GM23338 (cell line): ENCODE measurements around the gene PGAP1. TPM values are rescaled to one million over a fixed set of nuclear protein-coding genes. Genes with fewer than 3 reads are reported as not detected.

Experiments
- ATAC-seq: fragments of 200-7000 bp; cut with Tn5 transposase; 3 replicates; pipeline ENCODE4 v1.9.1; 2020
- DNase-seq: peaks from one replicate; pipeline ENCODE4 v3.0.0-alpha.2; 2015; ENCODE audit warnings: low spot score
- H2AFZ ChIP-seq: fragments of 200-600 bp; sonication (generic); 2 replicates; pipeline ENCODE4 v1.8.0; 2016; ENCODE audit warnings: antibody characterized with exemption, mild to moderate bottlenecking, moderate library complexity
- H3F3A ChIP-seq: fragments of 200-600 bp; sonication (generic); replicated peaks from 2 replicates; pipeline ENCODE4 v1.8.0; 2017; ENCODE audit warnings: antibody characterized with exemption, mixed run types, low read depth
- H3K27ac ChIP-seq: fragments of 200-600 bp; sonication (generic); 2 replicates; pipeline ENCODE4 v1.6.1; 2016; ENCODE audit warnings: low read depth
- H3K27me3 ChIP-seq: fragments of 200-600 bp; sonication (generic); 2 replicates; pipeline ENCODE4 v1.8.0; 2016; ENCODE audit warnings: mild to moderate bottlenecking, mixed run types, moderate library complexity; ENCODE audit not compliant: insufficient read depth
- H3K36me3 ChIP-seq: fragments of 200-600 bp; sonication (generic); 2 replicates; pipeline ENCODE4 v1.8.0; 2016; ENCODE audit warnings: mild to moderate bottlenecking; ENCODE audit not compliant: insufficient read depth
- H3K4me1 ChIP-seq: fragments of 200-600 bp; sonication (generic); 2 replicates; pipeline ENCODE4 v1.8.0; 2016; ENCODE audit warnings: mild to moderate bottlenecking, moderate library complexity; ENCODE audit not compliant: insufficient read depth
- H3K4me2 ChIP-seq: fragments of 200-600 bp; sonication (generic); 2 replicates; pipeline ENCODE4 v1.7.1; 2017; ENCODE audit warnings: mixed run types
- H3K4me3 ChIP-seq: fragments of 200-600 bp; sonication (generic); 2 replicates; pipeline ENCODE4 v1.6.1; 2016; ENCODE audit warnings: mixed run types
- H3K79me2 ChIP-seq: fragments of 200-600 bp; sonication (generic); replicated peaks from 2 replicates; pipeline ENCODE4 v1.8.0; 2017; ENCODE audit warnings: mild to moderate bottlenecking; ENCODE audit not compliant: insufficient read depth
- H3K9me2 ChIP-seq: fragments of 200-600 bp; sonication (generic); 2 replicates; pipeline ENCODE4 v1.8.0; 2017; ENCODE audit not compliant: insufficient read depth
- H4K20me1 ChIP-seq: fragments of 200-600 bp; sonication (generic); replicated peaks from 2 replicates; pipeline ENCODE4 v1.8.0; 2017; ENCODE audit warnings: mild to moderate bottlenecking; ENCODE audit not compliant: insufficient read depth
- H3K27ac Mint-ChIP-seq: 2 replicates; pipeline ENCODE4 v1.8.0; 2020; ENCODE audit warnings: inconsistent platforms, mild to moderate bottlenecking, moderate library complexity, mixed read lengths
- H3K27me3 Mint-ChIP-seq: 3 replicates; pipeline ENCODE4 v1.8.0; 2022; ENCODE audit warnings: low read depth, mild to moderate bottlenecking, moderate library complexity, mixed read lengths, inconsistent platforms; ENCODE audit not compliant: insufficient read depth, poor library complexity
- H3K36me3 Mint-ChIP-seq: 3 replicates; pipeline ENCODE4 v1.8.0; 2021; ENCODE audit warnings: low read depth, mild to moderate bottlenecking, inconsistent platforms, moderate library complexity, mixed read lengths
- H3K4me1 Mint-ChIP-seq: 3 replicates; pipeline ENCODE4 v1.8.0; 2020; ENCODE audit warnings: mild to moderate bottlenecking, inconsistent platforms, mixed read lengths
- H3K4me3 Mint-ChIP-seq: 3 replicates; pipeline ENCODE4 v1.8.0; 2021; ENCODE audit warnings: moderate library complexity, mild to moderate bottlenecking, inconsistent platforms, mixed read lengths
- H3K9me3 Mint-ChIP-seq: 3 replicates; pipeline ENCODE4 v1.8.0; 2020; ENCODE audit warnings: moderate library complexity, mild to moderate bottlenecking, inconsistent platforms, mixed read lengths
- CREB1 ChIP-seq: fragments of 250-450 bp; sonication (Bioruptor Pico); IDR thresholded peaks from 2 replicates; pipeline ENCODE4 v1.5.0; 2020; ENCODE audit warnings: low read depth, mild to moderate bottlenecking, moderate library complexity
- EZH2phosphoT487 ChIP-seq: fragments of 200-600 bp; sonication (generic); IDR thresholded peaks from one replicate; pipeline ENCODE4 v1.8.1; 2018; ENCODE audit warnings: antibody characterized with exemption; ENCODE audit not compliant: unreplicated experiment
- NANOG ChIP-seq: IDR thresholded peaks from 2 replicates; pipeline ENCODE4 v1.6.1; 2016; ENCODE audit warnings: antibody characterized with exemption, borderline replicate concordance
- POLR2AphosphoS5 ChIP-seq: IDR thresholded peaks from 2 replicates; pipeline ENCODE4 v1.6.1; 2016; ENCODE audit warnings: antibody characterized with exemption, low read depth
- STAT1 ChIP-seq: IDR thresholded peaks from one replicate; pipeline ENCODE4 v1.6.1; 2016; ENCODE audit warnings: antibody characterized with exemption; ENCODE audit not compliant: unreplicated experiment
- ZNF114 ChIP-seq: fragments of 250-450 bp; sonication (Bioruptor Pico); IDR thresholded peaks from 2 replicates; pipeline ENCODE4 v1.5.0; 2020; ENCODE audit warnings: mild to moderate bottlenecking, moderate library complexity
- ZNF462 ChIP-seq: fragments of 250-450 bp; sonication (Bioruptor Pico); IDR thresholded peaks from 2 replicates; pipeline ENCODE4 v1.5.0; 2020; ENCODE audit warnings: mild to moderate bottlenecking, moderate library complexity
- polyA plus RNA-seq: library from polyadenylated mRNA; unstranded; fragments of >200 nt; fragmentation: Nextera tagmentation; extraction: Ambion mirVana; gene quantifications from 2 replicates; pipeline ENCODE4 v1.2.1, GENCODE V29; 2016
- total RNA-seq: library from RNA; depleted of rRNA; stranded (reverse); fragments of >200 nt; shearing (Covaris generic); gene quantifications from 2 replicates; pipeline ENCODE4 v1.2.3, GENCODE V29; 2014

The PGAP1 gene
- total and polyA plus RNA-seq, 2 experiments from 2014 or later = 9.8 to 26.5 TPM

- no peaks in the 10 kb centered on the region for H3K36me3 Mint-ChIP-seq
- H3K4me3 Mint-ChIP-seq = no peak overlapping the region
- H3K9me3 Mint-ChIP-seq = no peaks in the 10 kb centered on the region; the same call in 2 of the 3 replicates
- Histone ChIP-seq H3K27ac (no peak overlapping the region), H3K27me3 (no peaks in the 10 kb centered on the region), H3K79me2 (no peaks in the 10 kb centered on the region), H3K4me1 (peaks cover 32% of the 10 kb centered on the region), H3K4me3 (no peak overlapping the region), H4K20me1 (no peaks in the 10 kb centered on the region), H3K4me2 (no peak overlapping the region), H2AFZ (no peak overlapping the region), H3K9me2 (no peaks in the 10 kb centered on the region), H3K36me3 (no peaks in the 10 kb centered on the region), H3F3A (no peaks in the 10 kb centered on the region)
- peaks cover 1% of the 10 kb centered on the region for H3K27me3 Mint-ChIP-seq
- peaks cover 36% of the 10 kb centered on the region for H3K4me1 Mint-ChIP-seq
- DNase-seq = no peak
- no peak overlapping the region for H3K27ac Mint-ChIP-seq
- ATAC-seq = no peak
- TF ChIP-seq ZNF462 (CRISPR knock-in tag) (no peak), CREB1 (no peak), STAT1 (no peak), ZNF114 (CRISPR knock-in tag) (no peak)
Measured at GRCh38 chr2:196952936-196953335, 26.4 kb upstream of the PGAP1 start.

- Histone ChIP-seq H3K27ac (no peak overlapping the region), H2AFZ (peak overlapping the region; percentile 60; the same call in 1 of the 2 replicates), H3K9me2 (no peaks in the 10 kb centered on the region), H3K79me2 (no peaks in the 10 kb centered on the region), H4K20me1 (no peaks in the 10 kb centered on the region), H3K27me3 (no peaks in the 10 kb centered on the region), H3K4me2 (no peak overlapping the region), H3K4me1 (peaks cover 26% of the 10 kb centered on the region), H3K4me3 (no peak overlapping the region), H3K36me3 (no peaks in the 10 kb centered on the region), H3F3A (no peaks in the 10 kb centered on the region)
- DNase-seq = peak; percentile 30
- H3K27me3 Mint-ChIP-seq = peaks cover 1% of the 10 kb centered on the region
- no peaks in the 10 kb centered on the region for H3K36me3 Mint-ChIP-seq
- peaks cover 30% of the 10 kb centered on the region for H3K4me1 Mint-ChIP-seq
- ATAC-seq = peak; percentile 63
- no peak overlapping the region for H3K4me3 Mint-ChIP-seq
- no peak overlapping the region for H3K27ac Mint-ChIP-seq
- H3K9me3 Mint-ChIP-seq = no peaks in the 10 kb centered on the region; the same call in 2 of the 3 replicates
- TF ChIP-seq NANOG = no peak
- no peak for TF ChIP-seq STAT1
- no peak for TF ChIP-seq ZNF462 (CRISPR knock-in tag)
- no peak for TF ChIP-seq POLR2AphosphoS5
- TF ChIP-seq EZH2phosphoT487 = no peak
Measured at GRCh38 chr2:196951973-196952372, 25.5 kb upstream of the PGAP1 start.
